Measurements from ENCODE around the gene CD4.

- TF ChIP-seq POLR2A (IDR thresholded peaks at IDR 0.05; ENCODE audit: low read depth, low read length) (no peak), CTCF (IDR thresholded peaks at IDR 0.05; ENCODE audit: extremely low read depth in 1 of 2, insufficient read depth in 1 of 2, low read depth in 1 of 2, low read length in 2 of 2) (no peak), POLR2AphosphoS5 (IDR thresholded peaks at IDR 0.05; ENCODE audit: insufficient read depth, low read depth, low read length) (no peak), EZH2 (IDR thresholded peaks at IDR 0.05; ENCODE audit: borderline replicate concordance, low read depth, low read length, severe bottlenecking) (no peak), FOS (IDR thresholded peaks at IDR 0.05; ENCODE audit: borderline replicate concordance, insufficient read depth, low read length) (no peak)
- TF ChIP-seq, protein P1, sequence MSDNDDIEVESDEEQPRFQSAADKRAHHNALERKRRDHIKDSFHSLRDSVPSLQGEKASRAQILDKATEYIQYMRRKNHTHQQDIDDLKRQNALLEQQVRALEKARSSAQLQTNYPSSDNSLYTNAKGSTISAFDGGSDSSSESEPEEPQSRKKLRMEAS (IDR thresholded peaks at IDR 0.05; ENCODE audit: insufficient read depth, insufficient read length): no peak
Measured at GRCh38 chr12:6784296-6784695, 5.0 kb upstream of the CD4 start.
